Stimulated activated naive CD8-positive, alpha-beta T cell treated with anti-CD3 and anti-CD28 coated beads, Interleukin-15, amount 100 ng/mL, for 72 hours (primary cell): Measurements from ENCODE around the gene TEAD4.
A peak's percentile ranks its signal among the peaks of the same experiment; 100 is the strongest.

Source experiments
- ATAC-seq: fragments of 150-1000 bp; cut with Tn5 transposase; 2 replicates; pipeline ENCODE4 v1.10.0; 2021; ENCODE audit warnings: mild to moderate bottlenecking, moderate library complexity
- DNase-seq, 2 donors: peaks; one replicate each; pipeline ENCODE4 v3.0.0; 2021 to 2022
- H3K27ac Mint-ChIP-seq, 2 donors: one replicate each; pipeline ENCODE4 v1.8.0; 2022; ENCODE audit warnings: mild to moderate bottlenecking in 2 of 2, mixed read lengths in 2 of 2, moderate library complexity in 2 of 2
- H3K27me3 Mint-ChIP-seq: one replicate; pipeline ENCODE4 v1.8.0; 2022; ENCODE audit warnings: mixed read lengths
- H3K4me1 Mint-ChIP-seq: one replicate; pipeline ENCODE4 v1.8.0; 2022; ENCODE audit warnings: mild to moderate bottlenecking, mixed read lengths
- H3K4me3 Mint-ChIP-seq, 2 donors: one replicate each; pipeline ENCODE4 v1.8.0; 2022; ENCODE audit warnings: mild to moderate bottlenecking in 2 of 2, mixed read lengths in 2 of 2, moderate library complexity in 1 of 2
- H3K9me3 Mint-ChIP-seq, 2 donors: one replicate each; pipeline ENCODE4 v1.8.0; 2022; ENCODE audit warnings: mixed read lengths in 2 of 2

TEAD4 gene

DNA sequence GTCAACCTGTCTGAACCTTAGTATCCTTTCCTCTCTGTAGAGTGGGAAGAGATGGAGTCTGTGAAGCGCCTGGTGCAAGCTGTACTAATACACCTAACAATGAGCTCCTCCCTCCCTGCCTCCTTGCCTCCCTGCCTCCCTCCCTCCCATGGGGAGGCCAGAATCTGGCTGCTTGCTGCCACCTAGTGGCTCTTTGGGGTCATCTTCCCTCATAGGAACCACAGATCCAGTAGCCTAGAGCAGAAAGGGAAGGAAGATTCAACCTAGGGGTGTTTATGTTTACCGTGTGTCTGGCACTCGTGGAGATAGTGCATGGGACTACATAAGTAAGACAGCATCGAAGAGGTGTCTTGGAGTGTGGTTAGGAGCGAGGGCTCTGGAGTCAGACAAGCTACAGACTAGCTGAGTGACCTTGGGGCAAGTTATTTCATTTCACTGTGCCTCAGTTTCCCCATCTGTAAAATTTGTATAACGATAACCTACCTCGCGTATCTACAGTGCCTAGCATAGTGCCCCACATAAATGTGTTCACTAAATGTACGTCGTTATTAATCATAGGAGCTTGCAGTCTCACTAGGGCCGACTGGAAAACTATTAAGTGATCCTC, 82.5 kb downstream of the TEAD4 start:
- H3K4me1 Mint-ChIP-seq: no peaks in the 10 kb centered on the region
- no peak overlapping the region for H3K27ac Mint-ChIP-seq
- no peaks in the 10 kb centered on the region for H3K9me3 Mint-ChIP-seq
- peaks cover 30% of the 10 kb centered on the region for H3K27me3 Mint-ChIP-seq
- peak; percentile 38 to 67 for DNase-seq
- H3K4me3 Mint-ChIP-seq: no peak overlapping the region
- ATAC-seq: peak; percentile 90

GRCh38 chr12:3042394-3042793, 83.2 kb downstream of the TEAD4 start:
- no peak for DNase-seq

GRCh38 chr12:3042826-3043225, 83.6 kb downstream of the TEAD4 start:
- DNase-seq (no peak), ATAC-seq (no peak)
- Mint-ChIP-seq H3K4me3 (no peak overlapping the region), H3K4me1 (no peaks in the 10 kb centered on the region), H3K27me3 (peaks cover 37% of the 10 kb centered on the region), H3K9me3 (no peaks in the 10 kb centered on the region), H3K27ac (no peak overlapping the region)

More at GRCh38 chr12:3042394-3042793, 83.2 kb downstream of the TEAD4 start:
- Mint-ChIP-seq H3K27ac (no peak overlapping the region), H3K4me3 (no peak overlapping the region), H3K9me3 (no peaks in the 10 kb centered on the region), H3K27me3 (peaks cover 33% of the 10 kb centered on the region), H3K4me1 (no peaks in the 10 kb centered on the region)
- ATAC-seq: no peak

GRCh38 chr12:3043406-3043805, 84.2 kb downstream of the TEAD4 start:
- no peak for ATAC-seq
- Mint-ChIP-seq H3K4me3 (no peak overlapping the region), H3K4me1 (no peaks in the 10 kb centered on the region), H3K27ac (peak overlapping the region in 1 of 2 donors; percentile 51), H3K9me3 (no peaks in the 10 kb centered on the region), H3K27me3 (peaks cover 38% of the 10 kb centered on the region)
- no peak for DNase-seq

GRCh38 chr12:3044141-3044630, 85.0 kb downstream of the TEAD4 start:
- Mint-ChIP-seq H3K27ac (no peak overlapping the region), H3K27me3 (peaks cover 45% of the 10 kb centered on the region), H3K4me1 (no peaks in the 10 kb centered on the region), H3K9me3 (no peaks in the 10 kb centered on the region), H3K4me3 (no peak overlapping the region)
- DNase-seq (no peak), ATAC-seq (no peak)

GRCh38 chr12:3045494-3045893, 86.3 kb downstream of the TEAD4 start:
- peaks cover 58% of the 10 kb centered on the region for H3K27me3 Mint-ChIP-seq
- H3K27ac Mint-ChIP-seq: peak overlapping the region in 1 of 2 donors; percentile 90
- H3K4me3 Mint-ChIP-seq: no peak overlapping the region
- no peaks in the 10 kb centered on the region for H3K4me1 Mint-ChIP-seq
- DNase-seq (no peak), ATAC-seq (no peak)
- H3K9me3 Mint-ChIP-seq: no peaks in the 10 kb centered on the region

GRCh38 chr12:3045989-3046388, 86.8 kb downstream of the TEAD4 start:
- Mint-ChIP-seq H3K4me1 (no peaks in the 10 kb centered on the region), H3K4me3 (no peak overlapping the region), H3K27me3 (peaks cover 60% of the 10 kb centered on the region), H3K9me3 (no peaks in the 10 kb centered on the region), H3K27ac (no peak overlapping the region)
- DNase-seq: no peak
- no peak for ATAC-seq

DNA sequence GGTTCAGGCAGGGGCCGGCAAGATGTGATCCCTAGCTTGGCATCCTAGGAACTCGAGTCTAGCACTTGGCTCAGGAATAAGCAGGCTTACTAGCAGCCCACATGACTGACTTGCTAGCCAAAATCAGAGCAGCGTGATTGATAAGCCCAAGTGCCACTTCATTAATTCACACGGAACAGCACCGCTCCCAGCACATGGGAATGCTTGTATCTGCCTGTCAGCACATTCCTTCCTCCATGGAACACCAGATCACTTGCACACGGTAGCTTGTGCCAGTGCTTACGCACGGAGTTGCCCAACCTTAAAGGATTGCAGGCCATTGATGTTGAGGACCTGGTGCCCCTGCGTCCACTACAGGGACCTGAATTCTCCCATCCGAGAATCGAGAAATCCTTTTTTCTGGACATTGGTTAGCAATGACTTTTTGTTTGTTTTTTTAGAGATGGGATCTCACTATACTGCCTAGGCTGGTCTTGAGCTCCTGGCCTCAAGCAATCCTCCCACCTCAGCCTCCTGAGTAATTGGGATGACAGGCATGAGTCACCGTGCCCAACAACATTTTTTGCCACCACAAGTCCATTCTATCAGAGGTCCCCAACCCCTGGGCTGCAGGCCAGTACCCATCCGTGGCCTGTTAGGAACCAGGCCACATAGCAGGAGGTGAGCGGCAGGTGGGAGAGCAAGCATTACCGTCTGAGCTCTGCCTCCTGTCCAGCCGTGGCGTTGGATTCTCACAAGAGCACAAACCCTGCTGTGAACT, 87.4 kb downstream of the TEAD4 start:
- DNase-seq: no peak

DNA sequence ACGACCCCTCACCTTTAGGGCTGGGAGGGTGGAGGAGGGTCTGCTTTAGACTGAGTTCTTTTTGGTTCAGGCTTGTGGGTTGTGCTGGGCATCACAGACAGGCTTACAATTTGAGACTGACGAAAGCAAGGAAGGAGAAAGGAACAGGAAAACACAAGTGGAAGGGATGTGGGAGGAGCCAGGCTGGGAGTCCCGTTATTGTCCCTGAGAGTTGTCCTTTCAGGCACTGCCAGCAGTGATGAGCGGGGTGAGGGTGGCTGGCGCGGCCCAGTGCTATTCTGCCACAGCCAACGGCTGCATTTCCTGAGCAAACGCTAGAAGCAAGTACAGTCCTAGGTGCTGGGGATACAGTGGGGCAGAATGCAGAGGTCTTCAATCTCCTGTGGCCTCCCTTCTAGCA, 88.8 kb downstream of the TEAD4 start:
- Mint-ChIP-seq H3K9me3 (no peaks in the 10 kb centered on the region), H3K27ac (no peak overlapping the region), H3K27me3 (peaks cover 46% of the 10 kb centered on the region), H3K4me3 (no peak overlapping the region), H3K4me1 (no peaks in the 10 kb centered on the region)
- ATAC-seq: no peak
- DNase-seq: no peak

More for the DNA sequence above, 87.4 kb downstream of the TEAD4 start:
- Mint-ChIP-seq H3K9me3 (no peaks in the 10 kb centered on the region), H3K4me3 (no peak overlapping the region), H3K27ac (no peak overlapping the region), H3K27me3 (peaks cover 59% of the 10 kb centered on the region), H3K4me1 (no peaks in the 10 kb centered on the region)
- ATAC-seq: no peak

GRCh38 chr12:3048540-3048939, 89.3 kb downstream of the TEAD4 start:
- ATAC-seq: no peak
- H3K9me3 Mint-ChIP-seq: no peaks in the 10 kb centered on the region
- H3K27ac Mint-ChIP-seq: no peak overlapping the region
- H3K4me1 Mint-ChIP-seq: no peaks in the 10 kb centered on the region
- no peak overlapping the region for H3K4me3 Mint-ChIP-seq
- DNase-seq: no peak
- H3K27me3 Mint-ChIP-seq: peaks cover 40% of the 10 kb centered on the region

GRCh38 chr12:3049176-3049575, 90.0 kb downstream of the TEAD4 start:
- Mint-ChIP-seq H3K27ac (no peak overlapping the region), H3K27me3 (peaks cover 34% of the 10 kb centered on the region), H3K4me3 (no peak overlapping the region), H3K9me3 (no peaks in the 10 kb centered on the region), H3K4me1 (no peaks in the 10 kb centered on the region)
- DNase-seq (no peak), ATAC-seq (no peak)

GRCh38 chr12:3049611-3050249, 90.5 kb downstream of the TEAD4 start:
- Mint-ChIP-seq H3K4me3 (no peak overlapping the region), H3K4me1 (no peaks in the 10 kb centered on the region), H3K27me3 (peaks cover 30% of the 10 kb centered on the region), H3K27ac (peak overlapping the region in 1 of 2 donors; percentile 49), H3K9me3 (no peaks in the 10 kb centered on the region)
- ATAC-seq: no peak
- no peak for DNase-seq

GRCh38 chr12:3054374-3054773, 95.2 kb downstream of the TEAD4 start:
- H3K4me1 Mint-ChIP-seq: no peaks in the 10 kb centered on the region
- no peak overlapping the region for H3K27ac Mint-ChIP-seq
- ATAC-seq: no peak
- peaks cover 26% of the 10 kb centered on the region for H3K27me3 Mint-ChIP-seq
- no peak overlapping the region for H3K4me3 Mint-ChIP-seq
- H3K9me3 Mint-ChIP-seq: no peaks in the 10 kb centered on the region
- DNase-seq: no peak

- Mint-ChIP-seq H3K4me3 (no peak overlapping the region), H3K4me1 (no peaks in the 10 kb centered on the region), H3K27me3 (peaks cover 18% of the 10 kb centered on the region), H3K9me3 (no peaks in the 10 kb centered on the region), H3K27ac (no peak overlapping the region)
- DNase-seq (no peak), ATAC-seq (no peak)
Observed at GRCh38 chr12:3055026-3055703, 96.0 kb downstream of the TEAD4 start.

DNA sequence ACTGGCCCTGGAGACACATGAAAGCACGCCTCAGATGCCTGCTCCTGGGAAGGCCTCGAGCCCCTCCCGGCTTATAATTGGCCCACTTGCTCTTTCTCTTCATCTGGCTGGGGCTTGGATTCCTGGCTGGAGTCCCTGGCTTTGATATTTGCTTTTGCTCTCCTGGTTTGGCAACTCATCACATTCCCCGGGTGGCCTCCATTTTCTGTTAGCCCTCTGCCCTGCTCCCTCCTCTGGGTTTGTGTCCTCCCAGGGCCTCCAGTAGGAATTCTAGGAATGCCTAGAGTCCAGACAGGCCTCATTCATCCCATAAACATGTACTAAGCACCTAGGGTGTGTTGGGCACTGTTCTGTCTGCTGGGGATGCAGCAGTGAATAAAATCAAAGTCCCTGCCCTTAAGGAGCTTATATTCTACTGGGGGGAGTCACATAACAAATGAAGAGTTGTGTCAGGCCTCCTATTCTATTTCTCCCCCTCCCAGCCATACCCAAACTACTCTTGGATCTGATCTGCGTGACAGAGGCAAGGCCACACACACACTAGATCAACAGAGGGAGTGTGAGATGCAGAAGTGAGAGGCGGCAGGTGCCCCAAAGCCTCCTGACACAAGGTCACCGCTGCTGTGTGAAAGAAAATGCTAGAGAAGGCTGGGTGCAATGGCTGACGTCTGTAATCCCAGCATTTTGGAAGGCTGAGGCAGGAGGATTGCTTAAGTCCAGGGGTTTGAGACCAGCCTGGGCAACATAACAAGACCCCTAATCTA, 96.7 kb downstream of the TEAD4 start:
- ATAC-seq: no peak
- Mint-ChIP-seq H3K9me3 (no peaks in the 10 kb centered on the region), H3K27me3 (peaks cover 12% of the 10 kb centered on the region), H3K27ac (no peak overlapping the region), H3K4me1 (no peaks in the 10 kb centered on the region), H3K4me3 (no peak overlapping the region)
- DNase-seq: no peak
